CD4-positive, alpha-beta T cell (primary cell): ENCODE data around the gene GATAD2B. TPM values are rescaled to one million over a fixed set of nuclear protein-coding genes. Genes with fewer than 3 reads are reported as not detected.
A peak's percentile ranks its signal among the peaks of the same experiment; 100 is the strongest.
"Not testable (repeated sequence)": the region's sequence is repeated elsewhere in the genome, so short reads cannot be mapped to it uniquely, and the experiment has no call there.

Experiments used
- ATAC-seq: fragments of 200-7000 bp; cut with Tn5 transposase; one replicate; pipeline ENCODE4 v1.10.0; 2022; ENCODE audit warnings: mild to moderate bottlenecking; ENCODE audit not compliant: poor library complexity
- CTCF ChIA-PET: fragments of 350-600 bp; sonication (Branson Sonifier 250); formaldehyde crosslinking; loops from one replicate; lab custom pipeline; 2021; ENCODE audit warnings: antibody characterized with exemption, inconsistent platforms; lab: Charles Lee
- POLR2A ChIA-PET: fragments of 350-600 bp; sonication (Branson Sonifier 250); formaldehyde crosslinking; loops from one replicate; lab custom pipeline; 2021; ENCODE audit warnings: antibody characterized with exemption, inconsistent platforms; lab: Charles Lee
- DNase-seq, 14 experiments: peaks; one replicate each; pipeline ENCODE4 v3.0.0-alpha.2; 2013 to 2020; ENCODE audit warnings: mixed read lengths in 2 of 14
- H3K27ac ChIP-seq, 2 donors: one replicate each; pipeline versions ENCODE4 v1.5.1 to v1.7.0; 2013; ENCODE audit warnings: low read length in 2 of 2, low read depth in 1 of 2, mild to moderate bottlenecking in 1 of 2
- H3K27me3 ChIP-seq, 2 experiments: 1 replicate in 1 of 2; 2 replicates in 1 of 2; pipeline versions ENCODE4 v1.6.1 to v1.7.0; 2013; ENCODE audit warnings: low read length in 2 of 2, control low read depth in 1 of 2, mild to moderate bottlenecking in 1 of 2, moderate library complexity in 1 of 2; ENCODE audit not compliant: insufficient read depth in 2 of 2, control insufficient read depth in 1 of 2
- H3K36me3 ChIP-seq: one replicate; pipeline ENCODE4 v1.6.1; 2013; ENCODE audit warnings: low read length, control low read depth; ENCODE audit not compliant: insufficient read depth
- H3K4me1 ChIP-seq: one replicate; pipeline ENCODE4 v1.6.1; 2013; ENCODE audit warnings: low read length, control low read depth; ENCODE audit not compliant: insufficient read depth
- H3K4me3 ChIP-seq: one replicate; pipeline ENCODE4 v1.5.1; 2013; ENCODE audit warnings: mild to moderate bottlenecking, low read length, moderate library complexity
- H3K9me3 ChIP-seq, 2 experiments: 1 replicate in 1 of 2; 2 replicates in 1 of 2; pipeline versions ENCODE4 v1.6.1 to v1.7.0; 2013; ENCODE audit warnings: low read length in 2 of 2, mild to moderate bottlenecking in 2 of 2, control low read depth in 1 of 2, moderate library complexity in 1 of 2; ENCODE audit not compliant: control insufficient read depth in 1 of 2, insufficient read depth in 1 of 2
- H3K27ac Mint-ChIP-seq: one replicate; pipeline ENCODE4 v1.8.0; 2020; ENCODE audit warnings: mixed read lengths
- H3K27me3 Mint-ChIP-seq: one replicate; pipeline ENCODE4 v1.8.0; 2021; ENCODE audit warnings: mixed read lengths
- H3K36me3 Mint-ChIP-seq: one replicate; pipeline ENCODE4 v1.8.0; 2021; ENCODE audit warnings: low read depth, mixed read lengths
- H3K4me1 Mint-ChIP-seq: one replicate; pipeline ENCODE4 v1.8.0; 2021; ENCODE audit warnings: low read depth, mixed read lengths
- H3K4me3 Mint-ChIP-seq: one replicate; pipeline ENCODE4 v1.8.0; 2020; ENCODE audit warnings: mild to moderate bottlenecking, mixed read lengths
- H3K9me3 Mint-ChIP-seq: one replicate; pipeline ENCODE4 v1.8.0; 2020; ENCODE audit warnings: mixed read lengths
- intact Hi-C, 2 experiments: fragments of 100-400 bp; cut with DNase I in 1 of 2; cut with micrococcal nuclease in 1 of 2; formaldehyde crosslinking; loops; one replicate each; pipeline versions ENCODE4 v1.15.1 to v1.9.0; 2023 to 2025; cut with DNase I, micrococcal nuclease
- total RNA-seq, 174 experiments: library from RNA in 2 of 174; stranded (reverse) in 2 of 174; gene quantifications; one replicate each; pipeline ENCODE4 v1.2.3 and lab custom pipeline; 2021 to 2026
- TF ChIP-seq, protein P1 (sequence below): fragments of 200-600 bp; IDR thresholded peaks from one replicate; pipeline ENCODE4 v1.8.0; 2022; ENCODE audit warnings: antibody characterized with exemption, mild to moderate bottlenecking

GATAD2B gene
- total RNA-seq, 2 experiments from 2014 or later = 51.6 to 52.3 TPM

DNA sequence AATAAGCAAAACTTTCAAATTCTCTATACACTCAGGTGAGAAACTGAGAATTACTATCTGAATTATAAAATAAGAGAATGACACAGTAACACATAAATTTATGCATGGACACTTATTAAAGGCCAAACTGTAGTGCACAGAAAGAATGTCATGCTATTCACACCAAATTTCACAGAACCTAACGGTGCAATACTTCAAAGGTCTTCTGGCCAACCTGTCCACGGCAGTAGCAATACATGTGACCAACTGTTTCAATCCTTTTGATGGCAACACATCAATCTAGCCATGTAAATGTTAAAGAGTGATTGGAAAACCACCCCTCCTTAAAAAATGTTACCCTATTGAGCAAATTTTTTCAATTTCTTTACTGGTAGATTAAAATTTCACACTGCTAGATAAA, 10.4 kb downstream of the GATAD2B start:
- Mint-ChIP-seq H3K27ac (no peak overlapping the region), H3K9me3 (no peaks in the 10 kb centered on the region), H3K4me1 (peaks cover 45% of the 10 kb centered on the region), H3K4me3 (no peak overlapping the region), H3K27me3 (no peaks in the 10 kb centered on the region), H3K36me3 (peaks cover 40% of the 10 kb centered on the region)
- CTCF ChIA-PET = no interaction called here
- POLR2A ChIA-PET = interaction anchor here (1.8 to 3.0 kb wide), 2 partner anchors 11 to 33 kb away, joined by 5 to 8 read pairs; partner anchors contain the start of gene GATAD2B
- DNase-seq (no peak), ATAC-seq (no peak)
- no peak overlapping the region for H3K27ac ChIP-seq
- H3K9me3 ChIP-seq = no peaks in the 10 kb centered on the region
- no peak overlapping the region for H3K4me3 ChIP-seq
- no peaks in the 10 kb centered on the region for H3K27me3 ChIP-seq
- H3K36me3 ChIP-seq = peaks cover 37% of the 10 kb centered on the region
- peaks cover 39% of the 10 kb centered on the region for H3K4me1 ChIP-seq
- TF ChIP-seq, protein P1, sequence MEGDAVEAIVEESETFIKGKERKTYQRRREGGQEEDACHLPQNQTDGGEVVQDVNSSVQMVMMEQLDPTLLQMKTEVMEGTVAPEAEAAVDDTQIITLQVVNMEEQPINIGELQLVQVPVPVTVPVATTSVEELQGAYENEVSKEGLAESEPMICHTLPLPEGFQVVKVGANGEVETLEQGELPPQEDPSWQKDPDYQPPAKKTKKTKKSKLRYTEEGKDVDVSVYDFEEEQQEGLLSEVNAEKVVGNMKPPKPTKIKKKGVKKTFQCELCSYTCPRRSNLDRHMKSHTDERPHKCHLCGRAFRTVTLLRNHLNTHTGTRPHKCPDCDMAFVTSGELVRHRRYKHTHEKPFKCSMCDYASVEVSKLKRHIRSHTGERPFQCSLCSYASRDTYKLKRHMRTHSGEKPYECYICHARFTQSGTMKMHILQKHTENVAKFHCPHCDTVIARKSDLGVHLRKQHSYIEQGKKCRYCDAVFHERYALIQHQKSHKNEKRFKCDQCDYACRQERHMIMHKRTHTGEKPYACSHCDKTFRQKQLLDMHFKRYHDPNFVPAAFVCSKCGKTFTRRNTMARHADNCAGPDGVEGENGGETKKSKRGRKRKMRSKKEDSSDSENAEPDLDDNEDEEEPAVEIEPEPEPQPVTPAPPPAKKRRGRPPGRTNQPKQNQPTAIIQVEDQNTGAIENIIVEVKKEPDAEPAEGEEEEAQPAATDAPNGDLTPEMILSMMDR = no peak
- intact Hi-C loops = no loop called here

GRCh38 chr1:153910560-153910959, 12.2 kb downstream of the GATAD2B start:
- ATAC-seq, intact Hi-C loops, H3K9me3 ChIP-seq, H3K27ac ChIP-seq, H3K27me3 ChIP-seq, H3K27me3 Mint-ChIP-seq, H3K4me3 ChIP-seq, H3K9me3 Mint-ChIP-seq, H3K27ac Mint-ChIP-seq, H3K4me3 Mint-ChIP-seq: not testable (repeated sequence)
- ChIA-PET POLR2A (interaction anchor here (1.5 to 3.0 kb wide), 3 partner anchors 13 to 36 kb away, joined by 3 to 8 read pairs (median 5); partner anchors contain the start of genes DENND4B and GATAD2B), CTCF (interaction anchor here (0.6 to 1.3 kb wide), 3 partner anchors 17 to 36 kb away, joined by 3 to 6 read pairs (median 5); partner anchors contain the start of gene DENND4B)
- DNase-seq = peak in 1 of 14 experiments; percentile 14
- peaks cover 31% of the 10 kb centered on the region for H3K36me3 ChIP-seq
- peaks cover 43% of the 10 kb centered on the region for H3K36me3 Mint-ChIP-seq
- peaks cover 34% of the 10 kb centered on the region for H3K4me1 ChIP-seq
- H3K4me1 Mint-ChIP-seq = peaks cover 46% of the 10 kb centered on the region

GRCh38 chr1:153908071-153908470, 14.7 kb downstream of the GATAD2B start:
- no peaks in the 10 kb centered on the region for H3K9me3 Mint-ChIP-seq
- H3K27me3 Mint-ChIP-seq = no peaks in the 10 kb centered on the region
- H3K27ac Mint-ChIP-seq = peak overlapping the region; percentile 4
- TF ChIP-seq, protein P1 = no peak
- peaks cover 26% of the 10 kb centered on the region for H3K4me1 ChIP-seq
- H3K27ac ChIP-seq = no peak overlapping the region
- POLR2A ChIA-PET = no interaction called here
- ATAC-seq (no peak), DNase-seq (no peak)
- H3K4me3 Mint-ChIP-seq = no peak overlapping the region
- H3K9me3 ChIP-seq = no peaks in the 10 kb centered on the region
- H3K27me3 ChIP-seq = no peaks in the 10 kb centered on the region
- CTCF ChIA-PET = no interaction called here
- peaks cover 20% of the 10 kb centered on the region for H3K36me3 ChIP-seq
- intact Hi-C loops = no loop called here
- H3K4me1 Mint-ChIP-seq = peaks cover 41% of the 10 kb centered on the region
- peaks cover 39% of the 10 kb centered on the region for H3K36me3 Mint-ChIP-seq
- no peak overlapping the region for H3K4me3 ChIP-seq

DNA sequence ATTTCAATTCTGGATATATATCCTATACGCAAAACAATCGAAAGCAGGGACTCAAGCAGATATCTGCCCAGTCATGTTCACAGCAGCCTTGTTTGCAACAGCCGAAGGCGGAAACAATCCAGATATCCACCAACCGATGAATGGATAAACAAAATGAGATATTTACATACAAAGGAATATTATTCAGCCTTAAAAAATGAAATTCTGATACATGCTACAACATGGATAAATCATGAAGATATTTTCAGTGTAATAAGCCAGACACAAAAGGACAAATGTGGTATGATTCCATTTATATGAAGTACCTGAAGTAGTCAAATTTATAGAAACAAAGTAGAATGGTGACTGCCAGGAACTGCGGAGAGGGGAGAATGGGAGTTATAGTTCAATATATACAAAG, 15.6 kb downstream of the GATAD2B start:
- H3K27ac Mint-ChIP-seq = peak overlapping the region; percentile 44
- H3K36me3 Mint-ChIP-seq = peaks cover 35% of the 10 kb centered on the region
- Histone ChIP-seq H3K27ac (no peak overlapping the region), H3K4me1 (peaks cover 22% of the 10 kb centered on the region), H3K36me3 (peaks cover 20% of the 10 kb centered on the region), H3K4me3 (no peak overlapping the region), H3K27me3 (no peaks in the 10 kb centered on the region), H3K9me3 (no peaks in the 10 kb centered on the region)
- no peaks in the 10 kb centered on the region for H3K27me3 Mint-ChIP-seq
- TF ChIP-seq, protein P1 = no peak
- ChIA-PET POLR2A (no interaction called here), CTCF (no interaction called here)
- peaks cover 36% of the 10 kb centered on the region for H3K4me1 Mint-ChIP-seq
- H3K4me3 Mint-ChIP-seq = no peak overlapping the region
- H3K9me3 Mint-ChIP-seq = no peaks in the 10 kb centered on the region
- no peak for DNase-seq
- ATAC-seq = no peak
- intact Hi-C loops = no loop called here
